Adrenal gland (tissue), 5 donors: ENCODE measurements around the gene MGST2.
A peak's percentile ranks its signal among the peaks of the same experiment; 100 is the strongest.

ENCODE experiments used
- CTCF ChIP-seq, 6 experiments: fragments of 450-650 bp in 4 of 6; fragments of 200-600 bp in 2 of 6; sonication (generic) in 1 of 6; IDR thresholded peaks; 1 replicate in 5 of 6; 2 replicates in 1 of 6; pipeline versions ENCODE4 v1.5.1 to v1.8.0; 2016 to 2021; ENCODE audit warnings: antibody characterized with exemption in 6 of 6, mild to moderate bottlenecking in 2 of 6, moderate library complexity in 1 of 6
- POLR2A ChIP-seq, 2 donors: fragments of 450-650 bp; IDR thresholded peaks; one replicate each; pipeline ENCODE4 v1.6.1; 2017; ENCODE audit warnings: antibody characterized with exemption in 2 of 2, mild to moderate bottlenecking in 2 of 2, moderate library complexity in 1 of 2
- donor health status: DM: no; HTN: no; CAD: no.

GRCh38 chr4:139692309-139693012, 26.8 kb downstream of the MGST2 start:
- TF ChIP-seq CTCF (IDR thresholded peaks at IDR 0.05) (peak in 5 of 6 experiments; percentile 30 to 56 (median 44)), POLR2A (IDR thresholded peaks at IDR 0.05) (no peak)
